Left lung (tissue), 10 donors: ENCODE data around the gene TMEM139. TPM values are rescaled to one million over a fixed set of nuclear protein-coding genes. Genes with fewer than 3 reads are reported as not detected.

Experiments used
- ATAC-seq: fragments of 200-7000 bp; cut with Tn5 transposase; one replicate; pipeline ENCODE4 v1.9.1; 2020; ENCODE audit warnings: moderate library complexity
- DNase-seq, 4 donors: peaks; one replicate each; pipeline ENCODE4 v3.0.0-alpha.2; 2013 to 2020
- H3K27ac ChIP-seq, 2 donors: fragments of 200-600 bp; sonication (generic) in 1 of 2; one replicate each; pipeline versions ENCODE4 v1.5.0 to v1.8.0; 2020 to 2021
- H3K27me3 ChIP-seq, 2 donors: fragments of 200-600 bp; sonication (generic) in 1 of 2; one replicate each; pipeline versions ENCODE4 v1.5.0 to v1.8.0; 2020 to 2021
- H3K36me3 ChIP-seq, 2 donors: fragments of 200-600 bp; sonication (generic) in 1 of 2; one replicate each; pipeline versions ENCODE4 v1.5.0 to v1.8.0; 2020 to 2021
- H3K4me1 ChIP-seq, 2 donors: fragments of 200-600 bp; one replicate each; pipeline ENCODE4 v1.8.0; 2021
- H3K4me3 ChIP-seq, 2 donors: fragments of 200-600 bp; sonication (generic) in 1 of 2; one replicate each; pipeline versions ENCODE4 v1.5.0 to v1.8.0; 2020 to 2021; ENCODE audit warnings: mild to moderate bottlenecking in 1 of 2
- H3K9me3 ChIP-seq, 2 donors: fragments of 200-600 bp; sonication (generic) in 1 of 2; one replicate each; pipeline versions ENCODE4 v1.5.0 to v1.8.0; 2020 to 2021
- intact Hi-C, 2 donors: fragments of 100-400 bp; cut with DNase I; formaldehyde crosslinking; loops; one replicate each; pipeline versions ENCODE4 v1.11.2 to v1.14.2; 2022
- polyA plus RNA-seq, 6 donors: library from polyadenylated mRNA; unstranded; fragments of 120-200 nt; gene quantifications; one replicate each; pipeline ENCODE4 v1.2.1, GENCODE V29; 2013; ENCODE audit not compliant: insufficient read length in 6 of 6
- total RNA-seq, 2 donors: library from RNA; stranded (reverse); fragmentation: NEBNext Ultra II Directional; extraction: Animal tissue kit (Norgen Biotek cat#: 25700); gene quantifications; one replicate each; pipeline ENCODE4 v1.2.1, GENCODE V29; 2021
- TF ChIP-seq, protein P1 (sequence below), 2 donors: fragments of 200-600 bp; sonication (generic) in 1 of 2; IDR thresholded peaks; one replicate each; pipeline versions ENCODE4 v1.5.0 to v1.8.0; 2021; ENCODE audit warnings: antibody characterized with exemption in 2 of 2
- donor health status: DM: no; HTN: yes; CAD: no.
- donor health status: DM: no; HTN: no; CAD: no.

The TMEM139 gene
- total and polyA plus RNA-seq, 8 donors: 3.0 to 48.1 (median 7.9) TPM

- intact Hi-C loops: loop anchor here in 1 of 2 donors (5.0 kb wide), 1 partner anchor 179 kb away; no protein-coding TSS in a partner anchor
- no peak for ATAC-seq
- peak overlapping the region in 1 of 2 donors; percentile 84 for H3K27ac ChIP-seq
Measured at GRCh38 chr7:143238289-143238980, 46.3 kb upstream of the TMEM139 start.

DNA sequence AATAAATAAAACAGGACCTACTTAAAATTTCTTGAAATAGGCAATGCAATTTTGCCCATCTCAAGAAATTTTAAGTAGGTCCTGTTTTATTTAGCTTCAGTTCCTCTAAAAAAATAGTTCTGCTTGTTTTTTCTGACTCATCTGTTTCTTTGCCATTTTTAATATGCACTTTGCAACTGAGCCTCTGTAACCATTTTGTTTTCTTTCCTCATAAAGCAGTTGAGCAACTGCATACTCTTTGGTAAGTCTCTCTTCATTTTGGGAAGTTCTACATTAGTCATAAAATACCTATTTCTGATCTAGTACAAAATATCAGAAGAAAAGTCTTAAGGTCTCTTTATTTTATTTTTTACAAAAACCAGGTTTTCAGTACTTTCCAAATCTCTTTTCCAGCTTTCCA is 44.9 kb upstream of the TMEM139 start:
- peak; percentile 52 for ATAC-seq
- peaks cover 0 to 10% of the 10 kb centered on the region in 2 donors for H3K9me3 ChIP-seq
- no peak overlapping the region for H3K4me3 ChIP-seq
- intact Hi-C loops: loop anchor here in 1 of 2 donors (5.0 kb wide), 2 partner anchors 62 to 177 kb away; no protein-coding TSS in a partner anchor
- TF ChIP-seq, protein P1, sequence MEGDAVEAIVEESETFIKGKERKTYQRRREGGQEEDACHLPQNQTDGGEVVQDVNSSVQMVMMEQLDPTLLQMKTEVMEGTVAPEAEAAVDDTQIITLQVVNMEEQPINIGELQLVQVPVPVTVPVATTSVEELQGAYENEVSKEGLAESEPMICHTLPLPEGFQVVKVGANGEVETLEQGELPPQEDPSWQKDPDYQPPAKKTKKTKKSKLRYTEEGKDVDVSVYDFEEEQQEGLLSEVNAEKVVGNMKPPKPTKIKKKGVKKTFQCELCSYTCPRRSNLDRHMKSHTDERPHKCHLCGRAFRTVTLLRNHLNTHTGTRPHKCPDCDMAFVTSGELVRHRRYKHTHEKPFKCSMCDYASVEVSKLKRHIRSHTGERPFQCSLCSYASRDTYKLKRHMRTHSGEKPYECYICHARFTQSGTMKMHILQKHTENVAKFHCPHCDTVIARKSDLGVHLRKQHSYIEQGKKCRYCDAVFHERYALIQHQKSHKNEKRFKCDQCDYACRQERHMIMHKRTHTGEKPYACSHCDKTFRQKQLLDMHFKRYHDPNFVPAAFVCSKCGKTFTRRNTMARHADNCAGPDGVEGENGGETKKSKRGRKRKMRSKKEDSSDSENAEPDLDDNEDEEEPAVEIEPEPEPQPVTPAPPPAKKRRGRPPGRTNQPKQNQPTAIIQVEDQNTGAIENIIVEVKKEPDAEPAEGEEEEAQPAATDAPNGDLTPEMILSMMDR (IDR thresholded peaks at IDR 0.05): no peak
- H3K27ac ChIP-seq: peak overlapping the region; percentile 39 to 84
- no peak for DNase-seq
- peaks cover 0 to 48% of the 10 kb centered on the region in 2 donors for H3K4me1 ChIP-seq
- no peaks in the 10 kb centered on the region for H3K36me3 ChIP-seq
- no peaks in the 10 kb centered on the region for H3K27me3 ChIP-seq

More at GRCh38 chr7:143238289-143238980, 46.3 kb upstream of the TMEM139 start:
- TF ChIP-seq, protein P1 (IDR thresholded peaks at IDR 0.05): no peak
- H3K27me3 ChIP-seq: no peaks in the 10 kb centered on the region
- H3K36me3 ChIP-seq: no peaks in the 10 kb centered on the region
- H3K4me1 ChIP-seq: peaks cover 0 to 49% of the 10 kb centered on the region in 2 donors
- no peak for DNase-seq
- H3K4me3 ChIP-seq: no peak overlapping the region
- peaks cover 0 to 10% of the 10 kb centered on the region in 2 donors for H3K9me3 ChIP-seq

DNA sequence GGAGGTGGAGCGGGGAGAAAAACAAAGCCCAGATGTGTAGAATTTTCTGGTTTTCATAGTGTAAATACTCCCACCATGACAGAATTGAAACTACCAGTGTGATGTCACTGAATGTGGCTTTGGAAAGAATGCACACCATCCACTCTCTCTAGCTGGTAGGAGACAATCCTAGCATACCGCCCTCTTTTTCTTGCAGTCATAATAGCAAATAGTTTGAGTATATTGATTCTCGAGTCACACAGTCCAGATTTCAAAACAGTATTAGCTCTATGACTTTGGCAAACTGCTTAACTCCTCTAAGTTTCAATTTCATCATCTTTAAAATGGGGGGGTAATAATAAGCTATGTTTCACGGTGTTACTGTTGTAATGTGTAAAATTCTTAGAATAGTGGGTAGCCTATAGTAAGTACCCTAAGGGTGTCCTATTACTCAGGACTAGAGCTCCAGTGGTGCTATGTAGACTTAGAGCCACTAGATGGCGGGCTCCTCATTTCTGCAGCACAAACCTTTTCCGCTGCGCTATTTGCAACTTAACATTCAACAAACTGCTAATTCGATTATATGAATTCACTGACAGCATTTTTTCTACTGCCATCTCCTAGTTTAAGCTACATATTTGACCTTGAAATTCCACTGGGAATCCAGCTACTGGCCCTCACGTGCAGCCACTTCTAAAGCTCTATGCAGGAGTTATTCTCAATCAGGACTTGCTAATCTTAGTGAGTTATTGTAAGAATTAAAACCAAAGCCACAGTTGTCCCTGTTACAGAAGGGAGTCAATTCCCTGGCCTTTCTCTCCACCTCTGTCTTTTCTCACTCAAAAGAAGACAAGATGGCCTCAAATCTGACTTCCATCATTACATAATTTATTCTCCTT is 44.2 kb upstream of the TMEM139 start:
- Histone ChIP-seq H3K9me3 (peaks cover 0 to 10% of the 10 kb centered on the region in 2 donors), H3K36me3 (no peaks in the 10 kb centered on the region), H3K4me1 (peaks cover 0 to 55% of the 10 kb centered on the region in 2 donors), H3K4me3 (no peak overlapping the region), H3K27me3 (no peaks in the 10 kb centered on the region), H3K27ac (peak overlapping the region; percentile 39 to 84)
- intact Hi-C loops: loop anchor here in 1 of 2 donors (5.0 kb wide), 1 partner anchor 62 kb away; no protein-coding TSS in a partner anchor
- DNase-seq (peak in 3 of 4 donors; percentile 69 to 83 (median 71)), ATAC-seq (peak; percentile 97)
- TF ChIP-seq, protein P1 (IDR thresholded peaks at IDR 0.05): peak; percentile 93 to 94

- ATAC-seq: no peak
- no peaks in the 10 kb centered on the region for H3K9me3 ChIP-seq
- no peaks in the 10 kb centered on the region for H3K27me3 ChIP-seq
- H3K27ac ChIP-seq: no peak overlapping the region
- H3K4me1 ChIP-seq: peaks cover 0 to 55% of the 10 kb centered on the region in 2 donors
- H3K4me3 ChIP-seq: no peak overlapping the region
- TF ChIP-seq, protein P1 (IDR thresholded peaks at IDR 0.05): no peak
- intact Hi-C loops: loop anchor here in 1 of 2 donors (5.0 kb wide), 1 partner anchor 60 kb away; no protein-coding TSS in a partner anchor
- no peak for DNase-seq
- no peaks in the 10 kb centered on the region for H3K36me3 ChIP-seq
Measured at GRCh38 chr7:143242306-143242705, 42.5 kb upstream of the TMEM139 start.
